Measurements from ENCODE around the gene PRKACA.

Gene PRKACA

DNA sequence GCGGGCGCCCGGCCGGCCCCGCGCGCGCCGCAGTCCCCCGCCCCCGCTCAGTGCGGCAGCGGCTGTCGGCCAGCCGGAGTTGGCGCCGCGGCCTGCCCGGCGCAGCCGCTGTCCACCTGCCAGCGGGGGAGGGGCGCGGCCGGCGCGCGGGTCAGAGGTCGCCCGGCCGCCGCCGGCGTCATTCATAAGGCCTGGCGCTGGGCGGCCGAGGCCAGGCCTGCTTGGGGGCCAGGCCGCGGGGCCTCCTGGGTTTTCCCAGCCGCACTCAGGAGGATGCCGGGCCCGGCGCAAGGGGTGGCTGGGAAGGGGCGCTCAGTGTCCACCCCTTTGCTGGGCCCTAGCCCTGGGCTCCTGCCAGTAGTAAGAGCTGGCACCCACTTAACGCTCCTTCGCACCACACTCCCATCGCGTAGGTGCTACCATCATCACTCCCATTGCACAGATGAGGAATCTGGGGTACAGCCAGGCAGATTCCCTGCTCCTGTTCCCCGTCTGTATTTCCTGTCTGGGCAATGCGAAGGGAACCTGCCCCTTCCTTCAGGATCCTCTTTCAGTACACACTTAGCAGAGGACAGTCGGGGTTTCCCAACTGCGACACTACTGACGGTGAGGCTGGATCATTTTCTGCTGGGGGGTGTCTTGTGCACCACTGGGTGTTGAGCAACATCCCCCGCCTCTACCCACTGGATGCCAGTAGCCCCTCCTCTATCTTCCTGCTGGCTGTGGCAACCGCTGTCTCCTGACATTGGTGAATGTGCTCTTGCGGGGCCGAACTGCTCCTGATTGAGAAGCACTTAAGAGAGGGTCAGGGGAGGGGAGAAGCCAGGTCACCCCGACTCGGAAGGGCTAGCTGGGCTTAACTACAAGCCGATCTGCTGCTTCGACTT lies 846 bp upstream of the PRKACA start:
- in situ Hi-C loops (cut with MboI; ENCODE audit: low sequenced_read_pairs): no loop called here

GRCh38 chr19:14116918-14117578 lies 514 bp downstream of the PRKACA start:
- in situ Hi-C loops (cut with MboI; ENCODE audit: low sequenced_read_pairs): no loop called here

- in situ Hi-C loops (cut with MboI; ENCODE audit: low sequenced_read_pairs): no loop called here
Measured at GRCh38 chr19:14116525-14116917, 1.0 kb downstream of the PRKACA start.

DNA sequence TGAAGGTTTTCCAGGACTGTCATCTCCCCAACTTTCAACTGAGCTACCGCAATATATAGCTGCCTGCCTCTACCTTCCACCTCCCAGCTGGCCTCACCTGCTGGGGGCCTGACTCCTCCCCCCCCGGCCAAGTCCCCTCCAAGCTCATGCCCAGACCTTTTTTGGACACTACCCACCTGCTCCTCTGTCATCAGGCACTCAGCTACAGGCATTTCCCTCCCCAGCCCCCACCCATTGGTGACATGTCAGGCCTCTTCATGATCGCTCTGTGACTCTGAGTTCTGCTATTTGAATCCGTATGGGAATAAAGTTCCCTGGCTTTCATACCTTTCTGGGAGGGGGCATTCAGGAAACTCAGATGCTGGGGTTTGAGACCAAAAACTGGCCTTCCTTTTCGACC lies 1.8 kb downstream of the PRKACA start:
- in situ Hi-C loops (cut with MboI; ENCODE audit: low sequenced_read_pairs): no loop called here

DNA sequence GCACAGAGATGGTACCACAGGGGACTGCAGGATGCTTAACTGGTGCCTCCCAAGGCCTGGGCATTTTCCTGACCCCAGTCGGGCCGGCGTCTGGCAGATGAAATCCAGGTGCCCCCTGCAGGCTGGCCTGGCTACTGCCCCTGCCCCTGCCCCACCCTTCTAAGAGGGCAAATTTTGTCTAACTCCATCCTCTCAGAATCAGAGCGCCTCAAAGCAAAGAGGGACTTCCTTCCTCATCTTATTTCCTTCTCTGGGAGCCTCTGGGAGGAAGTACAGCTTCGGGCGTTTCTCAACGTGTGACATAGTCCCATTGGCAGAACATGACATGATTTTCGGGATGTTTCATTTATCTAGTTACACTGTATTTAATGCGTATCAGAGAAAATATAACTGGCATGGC lies 2.7 kb downstream of the PRKACA start:
- in situ Hi-C loops (cut with MboI; ENCODE audit: low sequenced_read_pairs): no loop called here

GRCh38 chr19:14114439-14114838 lies 3.1 kb downstream of the PRKACA start:
- in situ Hi-C loops (cut with MboI; ENCODE audit: low sequenced_read_pairs): no loop called here

GRCh38 chr19:14113762-14114414 lies 3.7 kb downstream of the PRKACA start:
- in situ Hi-C loops (cut with MboI; ENCODE audit: low sequenced_read_pairs): no loop called here

- in situ Hi-C loops (cut with MboI; ENCODE audit: low sequenced_read_pairs): no loop called here
Measured at GRCh38 chr19:14112809-14113385, 4.7 kb downstream of the PRKACA start.

GRCh38 chr19:14112051-14112808 lies 5.3 kb downstream of the PRKACA start:
- in situ Hi-C loops (cut with MboI; ENCODE audit: low sequenced_read_pairs): no loop called here

GRCh38 chr19:14111486-14111885 lies 6.1 kb downstream of the PRKACA start:
- in situ Hi-C loops (cut with MboI; ENCODE audit: low sequenced_read_pairs): no loop called here

DNA sequence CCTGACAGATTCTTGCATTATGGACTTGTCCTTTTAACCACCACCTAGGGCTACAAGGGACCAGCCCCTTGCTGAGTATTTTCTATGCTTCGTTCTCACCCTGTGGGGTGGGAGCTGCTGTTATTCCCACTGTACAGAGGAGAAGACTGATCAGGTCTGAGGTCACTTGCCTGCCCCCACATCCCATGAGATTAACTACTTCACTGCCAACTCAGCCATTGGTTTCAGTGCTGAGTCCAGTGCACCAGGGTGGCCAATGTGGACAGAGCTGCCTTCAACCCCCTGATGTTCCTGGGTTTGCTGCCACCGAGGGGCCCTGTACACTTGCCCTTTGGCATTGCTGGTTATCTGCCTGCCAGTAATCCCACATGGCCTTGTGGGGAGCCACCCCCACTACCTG lies 6.9 kb downstream of the PRKACA start:
- in situ Hi-C loops (cut with MboI; ENCODE audit: low sequenced_read_pairs): no loop called here

DNA sequence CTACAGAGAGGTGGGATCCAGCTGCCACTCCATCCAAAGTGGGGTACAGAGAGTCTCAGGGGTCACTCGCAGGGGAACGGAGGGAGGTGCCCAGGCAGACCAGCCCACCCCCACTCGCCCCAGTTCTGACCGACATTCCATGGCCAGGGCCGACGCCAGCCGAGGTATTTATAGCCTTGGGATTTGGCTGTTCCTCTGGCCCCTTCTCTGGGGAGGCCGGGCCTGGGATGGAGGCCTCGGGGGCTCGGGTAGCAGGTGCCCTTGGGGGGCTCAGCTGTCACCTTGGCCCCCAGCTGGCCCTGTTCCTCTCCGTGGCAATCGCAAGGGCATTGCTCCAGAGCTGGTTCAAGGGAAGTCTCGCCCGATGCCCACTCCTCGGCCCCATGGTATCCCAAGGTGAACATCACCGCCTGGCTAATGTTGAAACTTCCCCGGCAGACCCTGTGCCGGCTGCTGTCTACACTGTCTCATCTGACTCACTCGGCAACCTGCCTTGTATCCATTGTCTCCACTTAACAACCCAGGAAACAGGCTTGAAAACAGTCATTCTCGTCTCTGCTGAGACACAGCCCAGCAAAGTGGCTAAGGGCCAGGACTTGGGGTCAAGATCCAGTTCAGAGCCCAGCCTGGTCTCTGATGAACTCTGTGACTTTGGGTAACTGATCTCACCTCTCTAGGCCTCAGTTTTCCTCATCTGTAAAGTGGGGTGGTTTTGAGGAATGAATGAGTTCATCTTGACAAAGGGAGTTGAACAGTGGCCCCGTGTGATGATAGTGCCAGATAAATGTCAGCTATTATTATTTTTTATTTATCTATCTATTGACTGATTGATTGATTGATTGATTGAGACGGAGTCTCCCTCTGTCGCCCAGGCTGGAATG lies 9.7 kb downstream of the PRKACA start:
- in situ Hi-C loops (cut with MboI; ENCODE audit: low sequenced_read_pairs): no loop called here

DNA sequence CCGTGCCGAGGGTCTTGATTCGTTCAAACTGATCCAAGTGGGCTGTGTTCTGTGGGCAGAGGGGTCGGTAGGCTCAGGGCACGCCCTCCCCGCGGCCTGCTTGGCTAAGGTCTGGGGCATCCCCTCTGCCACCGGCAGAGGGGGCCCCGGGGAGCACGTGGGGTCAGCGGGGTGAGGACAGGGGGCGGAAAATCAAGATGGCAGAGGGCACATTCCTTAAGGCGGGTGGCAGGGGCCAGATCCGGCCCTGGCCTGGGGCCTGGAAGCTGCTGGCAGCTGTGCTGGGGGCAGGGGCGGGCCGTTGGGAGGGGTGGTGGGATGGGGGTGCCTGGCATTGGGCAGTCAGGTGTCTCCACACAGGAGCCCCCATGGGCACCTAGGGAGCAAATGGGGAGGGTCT lies 10.7 kb downstream of the PRKACA start:
- in situ Hi-C loops (cut with MboI; ENCODE audit: low sequenced_read_pairs): no loop called here

DNA sequence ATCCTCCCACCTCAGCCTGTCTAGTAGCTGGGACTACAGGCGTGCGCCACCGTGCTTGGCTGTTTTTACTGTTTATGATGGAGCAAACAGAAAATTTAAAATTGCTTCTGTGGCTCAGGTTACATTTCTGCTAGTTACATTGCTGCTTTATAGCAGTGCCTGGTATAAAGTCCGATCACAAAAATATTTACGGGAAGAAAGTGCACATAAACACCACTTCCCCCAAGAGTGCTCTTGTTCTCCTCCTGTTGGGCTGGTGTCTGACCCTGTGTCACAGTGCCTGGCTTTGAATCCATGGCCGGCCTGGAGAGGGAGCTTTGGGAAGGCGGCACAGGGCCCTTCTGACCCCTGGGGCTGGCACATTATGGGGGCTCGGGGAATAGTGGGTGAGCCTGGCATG lies 11.9 kb downstream of the PRKACA start:
- in situ Hi-C loops (cut with MboI; ENCODE audit: low sequenced_read_pairs): no loop called here

- in situ Hi-C loops (cut with MboI; ENCODE audit: low sequenced_read_pairs): no loop called here
Measured at GRCh38 chr19:14103310-14103709, 14.3 kb downstream of the PRKACA start.

DNA sequence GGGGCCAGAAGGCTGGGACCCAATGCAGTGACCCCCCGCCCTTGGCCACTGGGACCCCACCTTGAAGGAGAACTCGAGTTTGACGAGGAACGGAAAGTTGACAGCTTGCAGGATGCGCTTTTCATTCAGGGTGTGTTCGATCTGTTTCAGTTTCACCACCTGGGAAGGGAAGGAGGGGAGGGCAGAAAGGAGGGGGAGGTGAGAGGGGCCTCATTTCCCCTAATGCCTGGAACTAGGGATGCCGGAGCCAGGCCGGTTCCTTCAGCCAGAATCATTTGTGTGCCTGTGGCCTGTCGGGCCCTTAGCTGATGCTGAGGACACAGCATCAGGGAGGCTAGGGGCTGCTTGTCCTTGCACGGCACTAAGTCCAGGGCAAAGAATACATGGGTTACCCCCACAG lies 14.8 kb downstream of the PRKACA start:
- in situ Hi-C loops (cut with MboI; ENCODE audit: low sequenced_read_pairs): no loop called here

DNA sequence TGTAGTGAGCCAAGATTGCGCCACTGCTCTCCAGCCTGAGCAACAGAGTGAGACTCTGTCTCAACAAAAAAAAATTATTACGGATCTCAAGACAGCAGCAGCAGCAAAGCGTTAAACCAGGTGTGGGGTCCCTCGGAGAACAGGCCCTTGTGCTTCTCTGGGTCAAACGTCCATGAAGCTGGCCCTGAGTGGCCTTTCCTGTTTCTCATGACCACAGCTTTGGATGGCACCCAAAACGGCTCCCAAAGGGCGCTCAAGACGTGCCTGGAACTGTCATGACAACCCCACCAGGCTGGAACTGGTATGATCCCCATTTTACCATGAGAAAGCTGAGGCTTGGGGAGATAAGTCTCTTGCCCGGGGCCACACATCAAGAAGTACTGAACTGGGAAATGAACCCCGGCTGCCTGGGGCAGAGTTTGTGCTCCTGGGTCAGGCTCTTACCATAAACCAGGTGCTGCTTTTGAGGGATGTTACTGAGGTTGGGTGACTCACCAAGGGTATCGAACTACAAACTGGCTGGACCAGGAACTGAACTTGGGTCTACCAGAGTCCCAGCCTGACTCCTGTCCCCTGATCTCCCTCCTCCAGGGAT lies 15.4 kb downstream of the PRKACA start:
- in situ Hi-C loops (cut with MboI; ENCODE audit: low sequenced_read_pairs): no loop called here

DNA sequence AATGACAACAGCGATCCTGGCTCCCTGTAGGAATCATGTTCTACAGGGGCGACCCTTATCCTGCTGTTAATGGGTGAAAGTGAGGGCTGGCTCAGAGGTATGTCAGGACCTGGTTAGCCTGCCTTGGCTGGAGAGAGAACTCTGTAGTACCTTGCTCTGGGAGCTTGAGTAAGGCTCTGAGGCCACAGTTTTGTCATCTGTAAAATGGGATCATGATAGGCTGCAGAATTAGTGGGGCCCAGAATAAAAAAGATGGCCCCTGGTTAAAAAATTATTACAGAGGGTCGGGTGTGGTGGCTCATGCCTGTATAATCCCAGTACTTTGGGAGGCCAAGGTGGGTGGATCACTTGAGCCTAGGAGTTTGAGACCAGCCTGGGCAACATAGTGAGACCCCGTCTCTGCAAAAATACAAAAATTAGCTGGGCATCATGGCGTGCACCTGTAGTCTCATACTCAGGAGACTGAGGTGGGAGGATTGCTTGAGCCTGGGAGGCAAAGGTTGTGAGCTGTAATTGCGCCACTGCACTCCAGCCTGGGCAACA lies 16.5 kb downstream of the PRKACA start:
- in situ Hi-C loops (cut with MboI; ENCODE audit: low sequenced_read_pairs): no loop called here

DNA sequence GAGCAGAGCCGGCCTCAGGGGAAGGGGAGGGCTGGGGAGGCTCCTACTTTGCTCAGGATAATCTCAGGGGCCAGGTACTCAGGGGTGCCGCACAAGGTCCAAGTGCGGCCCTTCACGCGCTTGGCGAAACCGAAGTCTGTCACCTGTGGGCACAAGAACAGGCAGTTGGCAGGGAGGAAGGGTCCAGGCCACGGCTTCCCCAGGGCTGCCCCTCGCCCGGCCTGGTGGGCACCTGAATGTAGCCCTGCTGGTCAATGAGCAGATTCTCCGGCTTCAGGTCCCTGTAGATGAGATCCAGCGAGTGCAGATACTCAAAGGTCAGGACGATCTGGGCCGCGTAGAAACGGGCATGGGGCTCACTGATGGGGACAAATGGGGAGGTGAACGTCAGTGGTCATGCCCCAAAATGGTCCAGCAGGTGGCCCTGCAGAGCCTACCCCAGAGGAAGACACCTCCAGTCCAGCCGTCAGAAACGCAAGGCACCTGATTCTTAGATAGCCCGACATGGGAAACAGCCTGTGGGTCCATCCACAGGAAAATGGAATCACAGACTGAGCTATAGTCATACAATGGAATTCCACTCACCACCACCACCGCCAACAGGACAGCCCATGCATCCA lies 19.9 kb downstream of the PRKACA start:
- in situ Hi-C loops (cut with MboI; ENCODE audit: low sequenced_read_pairs): no loop called here

Measured in HL-60/S4 treated with phorbol 12-myristate 13-acetate at 8.2 ng/mL for 4 days and 3 days (cell line).